HG03439 (cell line): ENCODE results near the gene ITGB3.
"Not testable (repeated sequence)": the region's sequence is repeated elsewhere in the genome, so short reads cannot be mapped to it uniquely, and the experiment has no call there.

Experiments
- ATAC-seq: cut with Tn5 transposase; IDR thresholded peaks from one replicate; pipeline ENCODE4 v1.9.1; 2021; ENCODE audit warnings: mild to moderate bottlenecking, moderate library complexity; ENCODE audit not compliant: unreplicated experiment

ITGB3 gene

GRCh38 chr17:47243737-47244598 lies 9.7 kb upstream of the ITGB3 start:
- ATAC-seq, result no peak

GRCh38 chr17:47244697-47245096 lies 8.9 kb upstream of the ITGB3 start:
- ATAC-seq, result no peak

GRCh38 chr17:47246120-47246519 lies 7.5 kb upstream of the ITGB3 start:
- ATAC-seq, result no peak

GRCh38 chr17:47250855-47251254 lies 2.8 kb upstream of the ITGB3 start:
- no peak for ATAC-seq

GRCh38 chr17:47251421-47251940 lies 2.1 kb upstream of the ITGB3 start:
- ATAC-seq, result no peak

- ATAC-seq, result no peak
Observed at GRCh38 chr17:47252209-47252608, 1.4 kb upstream of the ITGB3 start.

- no peak for ATAC-seq
Observed at GRCh38 chr17:47252766-47253512, 688 bp upstream of the ITGB3 start.

GRCh38 chr17:47254403-47254943 lies 846 bp downstream of the ITGB3 start:
- ATAC-seq, result no peak

- ATAC-seq, result no peak
Observed at GRCh38 chr17:47257651-47258339, 4.2 kb downstream of the ITGB3 start.

GRCh38 chr17:47262586-47262985 lies 9.0 kb downstream of the ITGB3 start:
- no peak for ATAC-seq

GRCh38 chr17:47264166-47264565 lies 10.5 kb downstream of the ITGB3 start:
- ATAC-seq, result no peak

- ATAC-seq, result no peak
Observed at GRCh38 chr17:47265983-47266541, 12.4 kb downstream of the ITGB3 start.

- ATAC-seq, result no peak
Observed at GRCh38 chr17:47266782-47267181, 13.2 kb downstream of the ITGB3 start.

- no peak for ATAC-seq
Observed at GRCh38 chr17:47267354-47267828, 13.8 kb downstream of the ITGB3 start.

- not testable (repeated sequence) for ATAC-seq
Observed at GRCh38 chr17:47268964-47269363, 15.3 kb downstream of the ITGB3 start.

- not testable (repeated sequence) for ATAC-seq
Observed at GRCh38 chr17:47269561-47270280, 16.1 kb downstream of the ITGB3 start.

GRCh38 chr17:47270946-47271705 lies 17.5 kb downstream of the ITGB3 start:
- ATAC-seq, result no peak

GRCh38 chr17:47272491-47272890 lies 18.9 kb downstream of the ITGB3 start:
- no peak for ATAC-seq

GRCh38 chr17:47273245-47273644 lies 19.6 kb downstream of the ITGB3 start:
- ATAC-seq, result no peak
